Caco-2 (cell line): ENCODE results near the gene CACNG1. TPM values are rescaled to one million over a fixed set of nuclear protein-coding genes. Genes with fewer than 3 reads are reported as not detected.
"Not testable (repeated sequence)": the region's sequence is repeated elsewhere in the genome, so short reads cannot be mapped to it uniquely, and the experiment has no call there.

Experiments used
- BruUV-seq: library from RNA; stranded (reverse); fragments of 400-500 nt; replicated peaks from 2 replicates; lab custom pipeline; 2021; lab: Mats Ljungman, UMichigan
- CTCF ChIA-PET: fragments of 300-600 bp; sonication (Branson Sonifier 250); formaldehyde crosslinking; loops from one replicate; lab custom pipeline; 2022; ENCODE audit warnings: antibody characterized with exemption; lab: Charles Lee
- POLR2A ChIA-PET: fragments of 300-600 bp; sonication (Branson Sonifier 250); formaldehyde crosslinking; loops from one replicate; lab custom pipeline; 2022; ENCODE audit warnings: antibody characterized with exemption; lab: Charles Lee
- DNase-seq, 2 experiments: peaks; one replicate each; pipeline versions ENCODE4 v3.0.0 to v3.0.0-alpha.2; 2020 to 2022
- H3K27me3 ChIP-seq: replicated peaks from 2 replicates; pipeline ENCODE4 v1.6.0; 2011; ENCODE audit warnings: low read length; ENCODE audit not compliant: control insufficient read depth, insufficient read depth
- H3K36me3 ChIP-seq: 2 replicates; pipeline ENCODE4 v1.5.1; 2011; ENCODE audit warnings: low read length; ENCODE audit not compliant: control insufficient read depth, insufficient read depth
- H3K4me1 ChIP-seq: fragments of 250-450 bp; sonication (Bioruptor Pico); 2 replicates; pipeline ENCODE4 v1.5.1; 2020; ENCODE audit warnings: mild to moderate bottlenecking
- H3K4me3 ChIP-seq: 2 replicates; pipeline ENCODE4 v1.5.1; 2011; ENCODE audit warnings: low read depth, mild to moderate bottlenecking, control low read depth, low read length
- H3K9me3 ChIP-seq: fragments of 250-450 bp; sonication (Bioruptor Pico); 2 replicates; pipeline ENCODE4 v1.5.1; 2020; ENCODE audit warnings: mild to moderate bottlenecking, moderate library complexity
- H3K27ac Mint-ChIP-seq: one replicate; pipeline ENCODE4 v1.8.0; 2022; ENCODE audit warnings: mixed read lengths; ENCODE audit not compliant: unreplicated experiment
- H3K27me3 Mint-ChIP-seq: one replicate; pipeline ENCODE4 v1.8.0; 2022; ENCODE audit warnings: mixed read lengths; ENCODE audit not compliant: insufficient read depth, unreplicated experiment
- H3K36me3 Mint-ChIP-seq: one replicate; pipeline ENCODE4 v1.8.0; 2022; ENCODE audit warnings: mild to moderate bottlenecking, mixed read lengths; ENCODE audit not compliant: insufficient read depth, unreplicated experiment
- H3K4me1 Mint-ChIP-seq: one replicate; pipeline ENCODE4 v1.8.0; 2022; ENCODE audit warnings: low read depth, mixed read lengths; ENCODE audit not compliant: unreplicated experiment
- H3K4me3 Mint-ChIP-seq: one replicate; pipeline ENCODE4 v1.8.0; 2022; ENCODE audit warnings: mild to moderate bottlenecking, moderate library complexity, mixed read lengths; ENCODE audit not compliant: unreplicated experiment
- H3K9me3 Mint-ChIP-seq: one replicate; pipeline ENCODE4 v1.8.0; 2022; ENCODE audit warnings: mixed read lengths; ENCODE audit not compliant: unreplicated experiment
- CTCF ChIP-seq, 2 experiments: fragments of 200-600 bp in 1 of 2; IDR thresholded peaks; 1 replicate in 1 of 2; 2 replicates in 1 of 2; pipeline versions ENCODE4 v1.5.1 to v1.8.0; 2011 to 2022; ENCODE audit warnings: antibody characterized with exemption in 1 of 2, control low read depth in 1 of 2, inconsistent platforms in 1 of 2, low read depth in 1 of 2, low read length in 1 of 2, mild to moderate bottlenecking in 1 of 2, moderate library complexity in 1 of 2; ENCODE audit not compliant: insufficient read depth in 1 of 2, severe bottlenecking in 1 of 2, unreplicated experiment in 1 of 2
- intact Hi-C: fragments of 100-400 bp; cut with micrococcal nuclease; formaldehyde crosslinking; loops from one replicate; pipeline ENCODE4 v1.10.0; 2022; ENCODE audit not compliant: unreplicated experiment
- total RNA-seq: library from RNA; stranded (reverse); gene quantifications from 2 replicates; pipeline ENCODE4 v1.2.3, GENCODE V29; 2022

The CACNG1 gene
- total RNA-seq, 1 experiment from 2014 or later: not detected

GRCh38 chr17:67040652-67041051 lies 3.7 kb upstream of the CACNG1 start:
- Histone ChIP-seq H3K36me3 (no peaks in the 10 kb centered on the region), H3K27me3 (no peaks in the 10 kb centered on the region), H3K4me3 (no peak overlapping the region), H3K4me1 (peaks cover 46% of the 10 kb centered on the region), H3K9me3 (no peaks in the 10 kb centered on the region)
- ChIA-PET CTCF (no interaction called here), POLR2A (no interaction called here)
- no TSS peak for BruUV-seq
- peaks cover 27% of the 10 kb centered on the region for H3K4me1 Mint-ChIP-seq
- TF ChIP-seq CTCF (IDR thresholded peaks at IDR 0.05; ENCODE audit: insufficient read depth in 1 of 2, low read depth in 1 of 2, low read length in 1 of 2, severe bottlenecking in 1 of 2, unreplicated experiment in 1 of 2): no peak
- intact Hi-C loops: no loop called here
- no peak overlapping the region for H3K4me3 Mint-ChIP-seq
- no peaks in the 10 kb centered on the region for H3K36me3 Mint-ChIP-seq
- H3K9me3 Mint-ChIP-seq: peaks cover 19% of the 10 kb centered on the region
- no peaks in the 10 kb centered on the region for H3K27me3 Mint-ChIP-seq
- H3K27ac Mint-ChIP-seq: no peak overlapping the region
- DNase-seq: no peak

GRCh38 chr17:67041119-67041518 lies 3.2 kb upstream of the CACNG1 start:
- H3K36me3 Mint-ChIP-seq, H3K27ac Mint-ChIP-seq, POLR2A ChIA-PET, H3K27me3 Mint-ChIP-seq, H3K4me3 ChIP-seq, H3K36me3 ChIP-seq, BruUV-seq, H3K9me3 ChIP-seq, CTCF ChIA-PET, DNase-seq, intact Hi-C loops, H3K27me3 ChIP-seq, H3K4me3 Mint-ChIP-seq: not testable (repeated sequence)
- H3K9me3 Mint-ChIP-seq: peaks cover 15% of the 10 kb centered on the region
- H3K4me1 ChIP-seq: peaks cover 46% of the 10 kb centered on the region
- H3K4me1 Mint-ChIP-seq: peaks cover 27% of the 10 kb centered on the region

- intact Hi-C loops: no loop called here
Measured at GRCh38 chr17:67041531-67041930, 2.8 kb upstream of the CACNG1 start.

More at GRCh38 chr17:67041531-67041930, 2.8 kb upstream of the CACNG1 start:
- BruUV-seq: no TSS peak
- H3K4me1 ChIP-seq: peaks cover 46% of the 10 kb centered on the region
- ChIA-PET POLR2A (no interaction called here), CTCF (no interaction called here)
- DNase-seq: no peak
- H3K4me1 Mint-ChIP-seq: peaks cover 24% of the 10 kb centered on the region
- no peaks in the 10 kb centered on the region for H3K27me3 ChIP-seq
- no peaks in the 10 kb centered on the region for H3K36me3 Mint-ChIP-seq
- no peak overlapping the region for H3K4me3 Mint-ChIP-seq
- H3K4me3 ChIP-seq: no peak overlapping the region
- H3K27me3 Mint-ChIP-seq: no peaks in the 10 kb centered on the region
- no peaks in the 10 kb centered on the region for H3K9me3 ChIP-seq
- peaks cover 11% of the 10 kb centered on the region for H3K9me3 Mint-ChIP-seq
- no peak for TF ChIP-seq CTCF (IDR thresholded peaks at IDR 0.05; ENCODE audit: insufficient read depth in 1 of 2, low read depth in 1 of 2, low read length in 1 of 2, severe bottlenecking in 1 of 2, unreplicated experiment in 1 of 2)
- no peak overlapping the region for H3K27ac Mint-ChIP-seq
- no peaks in the 10 kb centered on the region for H3K36me3 ChIP-seq
